ENCODE results near the gene MAP4K3.

DNA sequence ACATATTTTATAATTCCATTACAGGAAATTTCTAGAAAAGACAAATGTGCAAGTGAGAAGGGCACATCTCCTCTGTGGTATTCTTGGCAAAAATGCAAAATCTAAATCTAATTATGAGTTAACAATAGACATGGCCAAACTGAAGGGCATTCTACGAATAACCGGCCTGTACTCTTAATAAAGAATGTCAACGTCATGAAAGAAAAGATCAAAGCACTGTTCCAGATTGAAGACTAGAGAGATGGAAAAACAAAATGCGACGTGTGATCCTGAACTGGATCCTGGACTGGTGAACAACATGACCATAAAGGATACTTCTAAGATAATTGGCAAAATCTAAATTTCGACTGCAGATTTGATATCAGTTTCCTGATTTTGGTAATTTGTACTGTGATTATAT, 196.3 kb downstream of the MAP4K3 start:
- TF ChIP-seq, protein P1, sequence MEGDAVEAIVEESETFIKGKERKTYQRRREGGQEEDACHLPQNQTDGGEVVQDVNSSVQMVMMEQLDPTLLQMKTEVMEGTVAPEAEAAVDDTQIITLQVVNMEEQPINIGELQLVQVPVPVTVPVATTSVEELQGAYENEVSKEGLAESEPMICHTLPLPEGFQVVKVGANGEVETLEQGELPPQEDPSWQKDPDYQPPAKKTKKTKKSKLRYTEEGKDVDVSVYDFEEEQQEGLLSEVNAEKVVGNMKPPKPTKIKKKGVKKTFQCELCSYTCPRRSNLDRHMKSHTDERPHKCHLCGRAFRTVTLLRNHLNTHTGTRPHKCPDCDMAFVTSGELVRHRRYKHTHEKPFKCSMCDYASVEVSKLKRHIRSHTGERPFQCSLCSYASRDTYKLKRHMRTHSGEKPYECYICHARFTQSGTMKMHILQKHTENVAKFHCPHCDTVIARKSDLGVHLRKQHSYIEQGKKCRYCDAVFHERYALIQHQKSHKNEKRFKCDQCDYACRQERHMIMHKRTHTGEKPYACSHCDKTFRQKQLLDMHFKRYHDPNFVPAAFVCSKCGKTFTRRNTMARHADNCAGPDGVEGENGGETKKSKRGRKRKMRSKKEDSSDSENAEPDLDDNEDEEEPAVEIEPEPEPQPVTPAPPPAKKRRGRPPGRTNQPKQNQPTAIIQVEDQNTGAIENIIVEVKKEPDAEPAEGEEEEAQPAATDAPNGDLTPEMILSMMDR (IDR thresholded peaks at IDR 0.05), result no peak
- no peak for TF ChIP-seq MAZ (IDR thresholded peaks at IDR 0.05; ENCODE audit: borderline replicate concordance, low read depth, low read length)
- TF ChIP-seq, protein P2, sequence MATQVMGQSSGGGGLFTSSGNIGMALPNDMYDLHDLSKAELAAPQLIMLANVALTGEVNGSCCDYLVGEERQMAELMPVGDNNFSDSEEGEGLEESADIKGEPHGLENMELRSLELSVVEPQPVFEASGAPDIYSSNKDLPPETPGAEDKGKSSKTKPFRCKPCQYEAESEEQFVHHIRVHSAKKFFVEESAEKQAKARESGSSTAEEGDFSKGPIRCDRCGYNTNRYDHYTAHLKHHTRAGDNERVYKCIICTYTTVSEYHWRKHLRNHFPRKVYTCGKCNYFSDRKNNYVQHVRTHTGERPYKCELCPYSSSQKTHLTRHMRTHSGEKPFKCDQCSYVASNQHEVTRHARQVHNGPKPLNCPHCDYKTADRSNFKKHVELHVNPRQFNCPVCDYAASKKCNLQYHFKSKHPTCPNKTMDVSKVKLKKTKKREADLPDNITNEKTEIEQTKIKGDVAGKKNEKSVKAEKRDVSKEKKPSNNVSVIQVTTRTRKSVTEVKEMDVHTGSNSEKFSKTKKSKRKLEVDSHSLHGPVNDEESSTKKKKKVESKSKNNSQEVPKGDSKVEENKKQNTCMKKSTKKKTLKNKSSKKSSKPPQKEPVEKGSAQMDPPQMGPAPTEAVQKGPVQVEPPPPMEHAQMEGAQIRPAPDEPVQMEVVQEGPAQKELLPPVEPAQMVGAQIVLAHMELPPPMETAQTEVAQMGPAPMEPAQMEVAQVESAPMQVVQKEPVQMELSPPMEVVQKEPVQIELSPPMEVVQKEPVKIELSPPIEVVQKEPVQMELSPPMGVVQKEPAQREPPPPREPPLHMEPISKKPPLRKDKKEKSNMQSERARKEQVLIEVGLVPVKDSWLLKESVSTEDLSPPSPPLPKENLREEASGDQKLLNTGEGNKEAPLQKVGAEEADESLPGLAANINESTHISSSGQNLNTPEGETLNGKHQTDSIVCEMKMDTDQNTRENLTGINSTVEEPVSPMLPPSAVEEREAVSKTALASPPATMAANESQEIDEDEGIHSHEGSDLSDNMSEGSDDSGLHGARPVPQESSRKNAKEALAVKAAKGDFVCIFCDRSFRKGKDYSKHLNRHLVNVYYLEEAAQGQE (IDR thresholded peaks at IDR 0.05), result no peak
- TF ChIP-seq, protein P3, sequence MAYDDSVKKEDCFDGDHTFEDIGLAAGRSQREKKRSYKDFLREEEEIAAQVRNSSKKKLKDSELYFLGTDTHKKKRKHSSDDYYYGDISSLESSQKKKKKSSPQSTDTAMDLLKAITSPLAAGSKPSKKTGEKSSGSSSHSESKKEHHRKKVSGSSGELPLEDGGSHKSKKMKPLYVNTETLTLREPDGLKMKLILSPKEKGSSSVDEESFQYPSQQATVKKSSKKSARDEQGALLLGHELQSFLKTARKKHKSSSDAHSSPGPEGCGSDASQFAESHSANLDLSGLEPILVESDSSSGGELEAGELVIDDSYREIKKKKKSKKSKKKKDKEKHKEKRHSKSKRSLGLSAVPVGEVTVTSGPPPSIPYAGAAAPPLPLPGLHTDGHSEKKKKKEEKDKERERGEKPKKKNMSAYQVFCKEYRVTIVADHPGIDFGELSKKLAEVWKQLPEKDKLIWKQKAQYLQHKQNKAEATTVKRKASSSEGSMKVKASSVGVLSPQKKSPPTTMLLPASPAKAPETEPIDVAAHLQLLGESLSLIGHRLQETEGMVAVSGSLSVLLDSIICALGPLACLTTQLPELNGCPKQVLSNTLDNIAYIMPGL (CRISPR knock-in tag; IDR thresholded peaks at IDR 0.05; ENCODE audit: borderline replicate concordance), result no peak
- no peak for TF ChIP-seq NR3C1 (IDR thresholded peaks at IDR 0.05)
- no peak for TF ChIP-seq POLR2A (IDR thresholded peaks at IDR 0.05; ENCODE audit: low read length)
- no peak for TF ChIP-seq ZSCAN20 (CRISPR knock-in tag; IDR thresholded peaks at IDR 0.05)
- no peak for TF ChIP-seq HOXB13 (CRISPR knock-in tag; IDR thresholded peaks at IDR 0.05; ENCODE audit: low read depth)
- TF ChIP-seq, protein P4, sequence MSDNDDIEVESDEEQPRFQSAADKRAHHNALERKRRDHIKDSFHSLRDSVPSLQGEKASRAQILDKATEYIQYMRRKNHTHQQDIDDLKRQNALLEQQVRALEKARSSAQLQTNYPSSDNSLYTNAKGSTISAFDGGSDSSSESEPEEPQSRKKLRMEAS (IDR thresholded peaks at IDR 0.05), result no peak
- no peak for TF ChIP-seq RFX5 (IDR thresholded peaks at IDR 0.05)
- TF ChIP-seq BHLHE40 (IDR thresholded peaks at IDR 0.05; ENCODE audit: low read depth, low read length), result no peak
